IMR-90 (cell line): ENCODE measurements around the gene MIOX. TPM values are rescaled to one million over a fixed set of nuclear protein-coding genes. Genes with fewer than 3 reads are reported as not detected.

Experiments
- ATAC-seq: fragments of 200-7000 bp; cut with Tn5 transposase; 2 replicates; pipeline ENCODE4 v1.9.1; 2020; ENCODE audit warnings: low read depth, mild to moderate bottlenecking, moderate library complexity
- BruUV-seq: library from RNA; stranded (reverse); fragments of 400-500 nt; replicated peaks from 2 replicates; lab custom pipeline; 2021; lab: Mats Ljungman, UMichigan
- CTCF ChIA-PET: fragments of 300-600 bp; formaldehyde crosslinking; extraction: SDS; loops from one replicate; lab custom pipeline; 2021; ENCODE audit warnings: antibody characterized with exemption; lab: Yijun Ruan, JAX
- POLR2A ChIA-PET: fragments of 300-600 bp; sonication (Branson Sonifier 250); formaldehyde crosslinking; loops from one replicate; lab custom pipeline; 2022; ENCODE audit warnings: antibody characterized with exemption; ENCODE audit not compliant: unreplicated experiment; lab: Charles Lee
- DNase-seq: peaks from one replicate; pipeline ENCODE4 v3.0.0; 2013
- H2AFZ ChIP-seq: replicated peaks from 2 replicates; pipeline ENCODE3; 2013; ENCODE audit warnings: low read length, mild to moderate bottlenecking; ENCODE audit not compliant: poor library complexity
- H2AK5ac ChIP-seq: 2 replicates; pipeline ENCODE4 v1.6.1; 2013; ENCODE audit warnings: low read depth, low read length, inconsistent platforms
- H2AK9ac ChIP-seq: replicated peaks from 2 replicates; pipeline ENCODE3; 2013; ENCODE audit warnings: mild to moderate bottlenecking, low read depth, low read length, moderate library complexity; ENCODE audit not compliant: poor library complexity
- H2BK120ac ChIP-seq: 2 replicates; pipeline ENCODE4 v1.6.1; 2013; ENCODE audit warnings: low read depth, low read length, inconsistent platforms
- H2BK15ac ChIP-seq: 3 replicates; pipeline ENCODE4 v1.6.1; 2013; ENCODE audit warnings: low read depth, low read length, inconsistent platforms
- H2BK20ac ChIP-seq: 2 replicates; pipeline ENCODE4 v1.6.1; 2013; ENCODE audit warnings: low read depth, mild to moderate bottlenecking, inconsistent platforms, low read length, moderate library complexity
- H2BK5ac ChIP-seq: 2 replicates; pipeline ENCODE4 v1.6.1; 2013; ENCODE audit warnings: mild to moderate bottlenecking, low read depth, low read length, inconsistent platforms; ENCODE audit not compliant: poor library complexity, severe bottlenecking
- H3K14ac ChIP-seq: replicated peaks from 2 replicates; pipeline ENCODE4 v1.6.1; 2013; ENCODE audit warnings: low read depth, low read length, inconsistent platforms
- H3K18ac ChIP-seq: 2 replicates; pipeline ENCODE4 v1.6.1; 2013; ENCODE audit warnings: low read depth, low read length, control low read depth
- H3K23ac ChIP-seq: 2 replicates; pipeline ENCODE4 v1.6.1; 2013; ENCODE audit warnings: low read depth, low read length, inconsistent platforms
- H3K27ac ChIP-seq: 2 replicates; pipeline ENCODE4 v1.5.1; 2013; ENCODE audit warnings: mild to moderate bottlenecking, control low read depth, low read length; ENCODE audit not compliant: insufficient read depth
- H3K27me3 ChIP-seq: 2 replicates; pipeline ENCODE4 v1.6.1; 2013; ENCODE audit warnings: low read length; ENCODE audit not compliant: control insufficient read depth, insufficient read depth
- H3K36me3 ChIP-seq: 2 replicates; pipeline ENCODE4 v1.6.1; 2013; ENCODE audit warnings: low read length, mixed read lengths; ENCODE audit not compliant: control insufficient read depth, insufficient read depth
- H3K4ac ChIP-seq: 2 replicates; pipeline ENCODE4 v1.6.1; 2013; ENCODE audit warnings: low read depth, low read length, inconsistent platforms
- H3K4me1 ChIP-seq: 2 replicates; pipeline ENCODE4 v1.6.1; 2013; ENCODE audit warnings: low read length, mixed read lengths; ENCODE audit not compliant: control insufficient read depth, insufficient read depth
- H3K4me2 ChIP-seq: 2 replicates; pipeline ENCODE4 v1.6.1; 2013; ENCODE audit warnings: low read depth, mild to moderate bottlenecking, control low read depth, low read length, moderate library complexity
- H3K4me3 ChIP-seq: 2 replicates; pipeline ENCODE4 v1.5.1; 2013; ENCODE audit warnings: low read depth, mild to moderate bottlenecking, control low read depth, low read length, moderate library complexity; ENCODE audit not compliant: insufficient read depth
- H3K56ac ChIP-seq: 2 replicates; pipeline ENCODE4 v1.6.1; 2013; ENCODE audit warnings: low read length, inconsistent platforms; ENCODE audit not compliant: insufficient read depth; ENCODE audit errors: extremely low read depth
- H3K79me1 ChIP-seq, 2 experiments: 2 replicates each; pipeline ENCODE4 v1.6.1; 2013; ENCODE audit warnings: low read length in 2 of 2, inconsistent platforms in 1 of 2, low read depth in 1 of 2
- H3K9ac ChIP-seq: 2 replicates; pipeline ENCODE4 v1.6.1; 2013; ENCODE audit warnings: low read depth, low read length, control low read depth
- H3K9me1 ChIP-seq: 2 replicates; pipeline ENCODE4 v1.6.1; 2013; ENCODE audit warnings: low read length, inconsistent platforms; ENCODE audit not compliant: insufficient read depth
- H3K9me3 ChIP-seq: 2 replicates; pipeline ENCODE4 v1.6.1; 2013; ENCODE audit warnings: low read length; ENCODE audit not compliant: control insufficient read depth, insufficient read depth
- H4K20me1 ChIP-seq: 2 replicates; pipeline ENCODE4 v1.6.1; 2013; ENCODE audit warnings: low read length, inconsistent platforms; ENCODE audit not compliant: insufficient read depth
- H4K5ac ChIP-seq: 2 replicates; pipeline ENCODE4 v1.6.1; 2013; ENCODE audit warnings: mild to moderate bottlenecking, low read depth, low read length, control low read depth
- H4K8ac ChIP-seq, 2 experiments: 2 replicates each; pipeline ENCODE4 v1.6.1; 2013; ENCODE audit warnings: low read depth in 2 of 2, low read length in 2 of 2, control low read depth in 1 of 2, inconsistent platforms in 1 of 2
- H4K91ac ChIP-seq: 2 replicates; pipeline ENCODE4 v1.6.1; 2013; ENCODE audit warnings: low read depth, low read length, inconsistent platforms; ENCODE audit not compliant: insufficient read depth
- RAD21 ChIP-seq: IDR thresholded peaks from 2 replicates; pipeline ENCODE4 v1.6.1; 2012; ENCODE audit warnings: low read length, improper control_type of control experiment
- WGBS, 2 experiments: methylation state at CpG; one replicate each; pipeline versions ENCODE4 v1.1.5 to v1.1.7; 2013; ENCODE audit warnings: missing lambda C conversion rate in 2 of 2; ENCODE audit not compliant: insufficient read length in 1 of 2; ENCODE audit errors: extremely low coverage in 2 of 2; 5-methylcytosine and 5-hydroxymethylcytosine counted together
- dilution Hi-C: fragments of 300-500 bp; cut with HindIII; formaldehyde crosslinking; loops from one replicate; pipeline ENCODE4 v1.14.3; 2018; ENCODE audit warnings: low sequenced_read_pairs; ENCODE audit not compliant: unreplicated experiment
- in situ Hi-C: fragments of 300-500 bp; cut with MboI; formaldehyde crosslinking; loops from 3 replicates; pipeline ENCODE4 v1.14.3; 2019; ENCODE audit warnings: low sequenced_read_pairs, inconsistent platforms, mixed read lengths
- intact Hi-C: fragments of 100-400 bp; cut with micrococcal nuclease; formaldehyde crosslinking; loops from 2 replicates; pipeline ENCODE4 v1.10.0; 2022
- polyA plus RNA-seq, 3 experiments: library from polyadenylated mRNA; depleted of rRNA; stranded (reverse); fragments of >200 nt; gene quantifications; 2 replicates each; pipeline ENCODE4 v1.2.3, GENCODE V29; 2012; ENCODE audit warnings: low replicate concordance in 1 of 3
- total RNA-seq: library from RNA; depleted of rRNA; stranded (reverse); fragments of >200 nt; gene quantifications from 2 replicates; pipeline ENCODE4 v1.2.3, GENCODE V29; 2012

Gene MIOX
- total and polyA plus RNA-seq, 2 of the 4 experiments (the other 2 are of a cell fraction), result not detected

DNA sequence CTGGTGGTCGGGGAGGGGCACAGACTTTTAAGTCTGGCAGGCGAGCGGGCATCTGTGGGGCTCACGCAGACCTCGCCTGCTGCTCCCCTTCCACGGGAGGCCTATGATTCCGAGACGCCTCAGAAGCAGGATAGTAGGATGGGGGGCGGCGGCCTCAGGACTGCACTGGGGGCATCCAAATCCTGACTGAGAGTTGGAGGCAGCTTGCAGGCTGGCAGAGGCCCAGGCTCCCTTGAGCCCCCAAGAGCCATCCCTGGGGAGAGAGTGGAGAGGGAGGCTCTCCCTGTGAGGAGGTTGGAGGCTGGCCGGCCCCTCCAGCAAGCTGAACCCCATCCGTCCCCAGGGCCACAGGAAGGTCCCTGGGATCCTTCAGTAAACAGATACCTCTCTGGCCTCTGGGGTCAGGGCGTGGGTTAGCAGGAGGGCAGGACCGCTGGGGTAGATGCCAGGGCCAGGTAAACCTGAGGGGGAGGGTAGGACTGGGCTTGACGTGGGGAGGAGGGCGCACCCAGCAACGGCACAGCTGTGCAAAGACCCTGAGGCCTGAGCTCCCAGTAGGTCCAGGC is 45.1 kb upstream of the MIOX start:
- Histone ChIP-seq H3K4me1 (no peaks in the 10 kb centered on the region), H3K4ac (no peak overlapping the region), H4K8ac (no peak overlapping the region), H3K36me3 (peaks cover 73% of the 10 kb centered on the region), H2BK120ac (no peak overlapping the region), H3K14ac (no peak overlapping the region), H2BK20ac (no peak overlapping the region), H3K18ac (no peak overlapping the region), H3K27ac (no peak overlapping the region), H3K56ac (no peak overlapping the region), H2BK15ac (no peak overlapping the region), H4K20me1 (peaks cover 20% of the 10 kb centered on the region), H4K91ac (no peak overlapping the region), H3K9me1 (no peaks in the 10 kb centered on the region), H3K27me3 (no peaks in the 10 kb centered on the region), H3K79me1 (peaks cover 0 to 9% of the 10 kb centered on the region in 2 experiments; a peak in 1 of 4 replicates), H3K4me2 (no peak overlapping the region), H2BK5ac (no peak overlapping the region), H2AK5ac (no peak overlapping the region), H4K5ac (no peak overlapping the region), H3K9me3 (no peaks in the 10 kb centered on the region), H2AFZ (no peak overlapping the region), H3K4me3 (no peak overlapping the region), H2AK9ac (peak overlapping the region; percentile 28), H3K23ac (no peak overlapping the region), H3K9ac (no peak overlapping the region)
- in situ Hi-C loops (no loop called here), dilution Hi-C loops (no loop called here), intact Hi-C loops (no loop called here)
- ChIA-PET CTCF (no interaction called here), POLR2A (no interaction called here)
- 95% methylated on average over 6 of the region's 17 CpGs; no CpG with 5 or more reads in 1 of the 2 experiments for WGBS, 2 experiments
- BruUV-seq, result no TSS peak
- no peak for TF ChIP-seq RAD21
- ATAC-seq (no peak), DNase-seq (no peak)
